GM23338 (cell line): Measurements from ENCODE around the gene RPL22. TPM values are rescaled to one million over a fixed set of nuclear protein-coding genes. Genes with fewer than 3 reads are reported as not detected.

Experiments
- ATAC-seq: fragments of 200-7000 bp; cut with Tn5 transposase; 3 replicates; pipeline ENCODE4 v1.9.1; 2020
- DNase-seq: peaks from one replicate; pipeline ENCODE4 v3.0.0-alpha.2; 2015; ENCODE audit warnings: low spot score
- H2AFZ ChIP-seq: fragments of 200-600 bp; sonication (generic); 2 replicates; pipeline ENCODE4 v1.8.0; 2016; ENCODE audit warnings: antibody characterized with exemption, mild to moderate bottlenecking, moderate library complexity
- H3F3A ChIP-seq: fragments of 200-600 bp; sonication (generic); replicated peaks from 2 replicates; pipeline ENCODE4 v1.8.0; 2017; ENCODE audit warnings: antibody characterized with exemption, mixed run types, low read depth
- H3K27ac ChIP-seq: fragments of 200-600 bp; sonication (generic); 2 replicates; pipeline ENCODE4 v1.6.1; 2016; ENCODE audit warnings: low read depth
- H3K27me3 ChIP-seq: fragments of 200-600 bp; sonication (generic); 2 replicates; pipeline ENCODE4 v1.8.0; 2016; ENCODE audit warnings: mild to moderate bottlenecking, mixed run types, moderate library complexity; ENCODE audit not compliant: insufficient read depth
- H3K36me3 ChIP-seq: fragments of 200-600 bp; sonication (generic); 2 replicates; pipeline ENCODE4 v1.8.0; 2016; ENCODE audit warnings: mild to moderate bottlenecking; ENCODE audit not compliant: insufficient read depth
- H3K4me1 ChIP-seq: fragments of 200-600 bp; sonication (generic); 2 replicates; pipeline ENCODE4 v1.8.0; 2016; ENCODE audit warnings: mild to moderate bottlenecking, moderate library complexity; ENCODE audit not compliant: insufficient read depth
- H3K4me2 ChIP-seq: fragments of 200-600 bp; sonication (generic); 2 replicates; pipeline ENCODE4 v1.7.1; 2017; ENCODE audit warnings: mixed run types
- H3K4me3 ChIP-seq: fragments of 200-600 bp; sonication (generic); 2 replicates; pipeline ENCODE4 v1.6.1; 2016; ENCODE audit warnings: mixed run types
- H3K79me2 ChIP-seq: fragments of 200-600 bp; sonication (generic); replicated peaks from 2 replicates; pipeline ENCODE4 v1.8.0; 2017; ENCODE audit warnings: mild to moderate bottlenecking; ENCODE audit not compliant: insufficient read depth
- H3K9me2 ChIP-seq: fragments of 200-600 bp; sonication (generic); 2 replicates; pipeline ENCODE4 v1.8.0; 2017; ENCODE audit not compliant: insufficient read depth
- H4K20me1 ChIP-seq: fragments of 200-600 bp; sonication (generic); replicated peaks from 2 replicates; pipeline ENCODE4 v1.8.0; 2017; ENCODE audit warnings: mild to moderate bottlenecking; ENCODE audit not compliant: insufficient read depth
- H3K27ac Mint-ChIP-seq: 2 replicates; pipeline ENCODE4 v1.8.0; 2020; ENCODE audit warnings: inconsistent platforms, mild to moderate bottlenecking, moderate library complexity, mixed read lengths
- H3K27me3 Mint-ChIP-seq: 3 replicates; pipeline ENCODE4 v1.8.0; 2022; ENCODE audit warnings: low read depth, mild to moderate bottlenecking, moderate library complexity, mixed read lengths, inconsistent platforms; ENCODE audit not compliant: insufficient read depth, poor library complexity
- H3K36me3 Mint-ChIP-seq: 3 replicates; pipeline ENCODE4 v1.8.0; 2021; ENCODE audit warnings: low read depth, mild to moderate bottlenecking, inconsistent platforms, moderate library complexity, mixed read lengths
- H3K4me1 Mint-ChIP-seq: 3 replicates; pipeline ENCODE4 v1.8.0; 2020; ENCODE audit warnings: mild to moderate bottlenecking, inconsistent platforms, mixed read lengths
- H3K4me3 Mint-ChIP-seq: 3 replicates; pipeline ENCODE4 v1.8.0; 2021; ENCODE audit warnings: moderate library complexity, mild to moderate bottlenecking, inconsistent platforms, mixed read lengths
- H3K9me3 Mint-ChIP-seq: 3 replicates; pipeline ENCODE4 v1.8.0; 2020; ENCODE audit warnings: moderate library complexity, mild to moderate bottlenecking, inconsistent platforms, mixed read lengths
- polyA plus RNA-seq: library from polyadenylated mRNA; unstranded; fragments of >200 nt; fragmentation: Nextera tagmentation; extraction: Ambion mirVana; gene quantifications from 2 replicates; pipeline ENCODE4 v1.2.1, GENCODE V29; 2016
- total RNA-seq: library from RNA; depleted of rRNA; stranded (reverse); fragments of >200 nt; shearing (Covaris generic); gene quantifications from 2 replicates; pipeline ENCODE4 v1.2.3, GENCODE V29; 2014
- TF ChIP-seq, protein P1 (sequence below): fragments of 250-450 bp; sonication (Bioruptor Pico); IDR thresholded peaks from 2 replicates; pipeline ENCODE4 v1.5.0; 2020; ENCODE audit warnings: mild to moderate bottlenecking, moderate library complexity
- TF ChIP-seq, protein P2 (sequence below): IDR thresholded peaks from one replicate; pipeline ENCODE4 v1.6.1; 2018; ENCODE audit warnings: antibody characterized with exemption; ENCODE audit not compliant: unreplicated experiment

RPL22 gene
- total and polyA plus RNA-seq, 2 experiments from 2014 or later: 145 to 818 TPM

- Mint-ChIP-seq H3K36me3 (no peaks in the 10 kb centered on the region), H3K9me3 (no peaks in the 10 kb centered on the region; the same call in 1 of the 3 replicates), H3K27me3 (peaks cover 21% of the 10 kb centered on the region), H3K4me1 (peaks cover 16% of the 10 kb centered on the region), H3K4me3 (no peak overlapping the region; the same call in 2 of the 3 replicates), H3K27ac (no peak overlapping the region)
- H3K4me1 ChIP-seq: peaks cover 22% of the 10 kb centered on the region
- no peak overlapping the region for H3K4me2 ChIP-seq
- DNase-seq (no peak), ATAC-seq (no peak)
- H3K9me2 ChIP-seq: no peaks in the 10 kb centered on the region
- no peak overlapping the region for H3K4me3 ChIP-seq
- 0 out of 2 replicates have a peak, but pooled peaks cover 5% of the 10 kb centered on the region for H3F3A ChIP-seq
- no peak overlapping the region for H3K27ac ChIP-seq
- no peaks in the 10 kb centered on the region for H3K36me3 ChIP-seq
- H4K20me1 ChIP-seq: no peaks in the 10 kb centered on the region
- H3K27me3 ChIP-seq: peaks cover 27% of the 10 kb centered on the region
- TF ChIP-seq, protein P1, sequence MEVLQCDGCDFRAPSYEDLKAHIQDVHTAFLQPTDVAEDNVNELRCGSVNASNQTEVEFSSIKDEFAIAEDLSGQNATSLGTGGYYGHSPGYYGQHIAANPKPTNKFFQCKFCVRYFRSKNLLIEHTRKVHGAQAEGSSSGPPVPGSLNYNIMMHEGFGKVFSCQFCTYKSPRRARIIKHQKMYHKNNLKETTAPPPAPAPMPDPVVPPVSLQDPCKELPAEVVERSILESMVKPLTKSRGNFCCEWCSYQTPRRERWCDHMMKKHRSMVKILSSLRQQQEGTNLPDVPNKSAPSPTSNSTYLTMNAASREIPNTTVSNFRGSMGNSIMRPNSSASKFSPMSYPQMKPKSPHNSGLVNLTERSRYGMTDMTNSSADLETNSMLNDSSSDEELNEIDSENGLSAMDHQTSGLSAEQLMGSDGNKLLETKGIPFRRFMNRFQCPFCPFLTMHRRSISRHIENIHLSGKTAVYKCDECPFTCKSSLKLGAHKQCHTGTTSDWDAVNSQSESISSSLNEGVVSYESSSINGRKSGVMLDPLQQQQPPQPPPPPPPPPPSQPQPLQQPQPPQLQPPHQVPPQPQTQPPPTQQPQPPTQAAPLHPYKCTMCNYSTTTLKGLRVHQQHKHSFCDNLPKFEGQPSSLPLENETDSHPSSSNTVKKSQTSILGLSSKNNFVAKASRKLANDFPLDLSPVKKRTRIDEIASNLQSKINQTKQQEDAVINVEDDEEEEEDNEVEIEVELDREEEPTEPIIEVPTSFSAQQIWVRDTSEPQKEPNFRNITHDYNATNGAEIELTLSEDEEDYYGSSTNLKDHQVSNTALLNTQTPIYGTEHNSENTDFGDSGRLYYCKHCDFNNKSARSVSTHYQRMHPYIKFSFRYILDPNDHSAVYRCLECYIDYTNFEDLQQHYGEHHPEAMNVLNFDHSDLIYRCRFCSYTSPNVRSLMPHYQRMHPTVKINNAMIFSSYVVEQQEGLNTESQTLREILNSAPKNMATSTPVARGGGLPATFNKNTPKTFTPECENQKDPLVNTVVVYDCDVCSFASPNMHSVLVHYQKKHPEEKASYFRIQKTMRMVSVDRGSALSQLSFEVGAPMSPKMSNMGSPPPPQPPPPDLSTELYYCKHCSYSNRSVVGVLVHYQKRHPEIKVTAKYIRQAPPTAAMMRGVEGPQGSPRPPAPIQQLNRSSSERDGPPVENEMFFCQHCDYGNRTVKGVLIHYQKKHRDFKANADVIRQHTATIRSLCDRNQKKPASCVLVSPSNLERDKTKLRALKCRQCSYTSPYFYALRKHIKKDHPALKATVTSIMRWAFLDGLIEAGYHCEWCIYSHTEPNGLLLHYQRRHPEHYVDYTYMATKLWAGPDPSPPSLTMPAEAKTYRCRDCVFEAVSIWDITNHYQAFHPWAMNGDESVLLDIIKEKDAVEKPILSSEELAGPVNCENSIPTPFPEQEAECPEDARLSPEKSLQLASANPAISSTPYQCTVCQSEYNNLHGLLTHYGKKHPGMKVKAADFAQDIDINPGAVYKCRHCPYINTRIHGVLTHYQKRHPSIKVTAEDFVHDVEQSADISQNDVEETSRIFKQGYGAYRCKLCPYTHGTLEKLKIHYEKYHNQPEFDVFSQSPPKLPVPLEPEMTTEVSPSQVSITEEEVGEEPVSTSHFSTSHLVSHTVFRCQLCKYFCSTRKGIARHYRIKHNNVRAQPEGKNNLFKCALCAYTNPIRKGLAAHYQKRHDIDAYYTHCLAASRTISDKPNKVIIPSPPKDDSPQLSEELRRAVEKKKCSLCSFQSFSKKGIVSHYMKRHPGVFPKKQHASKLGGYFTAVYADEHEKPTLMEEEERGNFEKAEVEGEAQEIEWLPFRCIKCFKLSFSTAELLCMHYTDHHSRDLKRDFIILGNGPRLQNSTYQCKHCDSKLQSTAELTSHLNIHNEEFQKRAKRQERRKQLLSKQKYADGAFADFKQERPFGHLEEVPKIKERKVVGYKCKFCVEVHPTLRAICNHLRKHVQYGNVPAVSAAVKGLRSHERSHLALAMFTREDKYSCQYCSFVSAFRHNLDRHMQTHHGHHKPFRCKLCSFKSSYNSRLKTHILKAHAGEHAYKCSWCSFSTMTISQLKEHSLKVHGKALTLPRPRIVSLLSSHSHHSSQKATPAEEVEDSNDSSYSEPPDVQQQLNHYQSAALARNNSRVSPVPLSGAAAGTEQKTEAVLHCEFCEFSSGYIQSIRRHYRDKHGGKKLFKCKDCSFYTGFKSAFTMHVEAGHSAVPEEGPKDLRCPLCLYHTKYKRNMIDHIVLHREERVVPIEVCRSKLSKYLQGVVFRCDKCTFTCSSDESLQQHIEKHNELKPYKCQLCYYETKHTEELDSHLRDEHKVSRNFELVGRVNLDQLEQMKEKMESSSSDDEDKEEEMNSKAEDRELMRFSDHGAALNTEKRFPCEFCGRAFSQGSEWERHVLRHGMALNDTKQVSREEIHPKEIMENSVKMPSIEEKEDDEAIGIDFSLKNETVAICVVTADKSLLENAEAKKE (CRISPR knock-in tag): no peak
- TF ChIP-seq, protein P2, sequence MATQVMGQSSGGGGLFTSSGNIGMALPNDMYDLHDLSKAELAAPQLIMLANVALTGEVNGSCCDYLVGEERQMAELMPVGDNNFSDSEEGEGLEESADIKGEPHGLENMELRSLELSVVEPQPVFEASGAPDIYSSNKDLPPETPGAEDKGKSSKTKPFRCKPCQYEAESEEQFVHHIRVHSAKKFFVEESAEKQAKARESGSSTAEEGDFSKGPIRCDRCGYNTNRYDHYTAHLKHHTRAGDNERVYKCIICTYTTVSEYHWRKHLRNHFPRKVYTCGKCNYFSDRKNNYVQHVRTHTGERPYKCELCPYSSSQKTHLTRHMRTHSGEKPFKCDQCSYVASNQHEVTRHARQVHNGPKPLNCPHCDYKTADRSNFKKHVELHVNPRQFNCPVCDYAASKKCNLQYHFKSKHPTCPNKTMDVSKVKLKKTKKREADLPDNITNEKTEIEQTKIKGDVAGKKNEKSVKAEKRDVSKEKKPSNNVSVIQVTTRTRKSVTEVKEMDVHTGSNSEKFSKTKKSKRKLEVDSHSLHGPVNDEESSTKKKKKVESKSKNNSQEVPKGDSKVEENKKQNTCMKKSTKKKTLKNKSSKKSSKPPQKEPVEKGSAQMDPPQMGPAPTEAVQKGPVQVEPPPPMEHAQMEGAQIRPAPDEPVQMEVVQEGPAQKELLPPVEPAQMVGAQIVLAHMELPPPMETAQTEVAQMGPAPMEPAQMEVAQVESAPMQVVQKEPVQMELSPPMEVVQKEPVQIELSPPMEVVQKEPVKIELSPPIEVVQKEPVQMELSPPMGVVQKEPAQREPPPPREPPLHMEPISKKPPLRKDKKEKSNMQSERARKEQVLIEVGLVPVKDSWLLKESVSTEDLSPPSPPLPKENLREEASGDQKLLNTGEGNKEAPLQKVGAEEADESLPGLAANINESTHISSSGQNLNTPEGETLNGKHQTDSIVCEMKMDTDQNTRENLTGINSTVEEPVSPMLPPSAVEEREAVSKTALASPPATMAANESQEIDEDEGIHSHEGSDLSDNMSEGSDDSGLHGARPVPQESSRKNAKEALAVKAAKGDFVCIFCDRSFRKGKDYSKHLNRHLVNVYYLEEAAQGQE: no peak
- no peaks in the 10 kb centered on the region for H3K79me2 ChIP-seq
- H2AFZ ChIP-seq: no peak overlapping the region
Observed at GRCh38 chr1:6212193-6212959, 13.0 kb upstream of the RPL22 start.
